ENCODE measurements around the gene EXOSC7.

The EXOSC7 gene

DNA sequence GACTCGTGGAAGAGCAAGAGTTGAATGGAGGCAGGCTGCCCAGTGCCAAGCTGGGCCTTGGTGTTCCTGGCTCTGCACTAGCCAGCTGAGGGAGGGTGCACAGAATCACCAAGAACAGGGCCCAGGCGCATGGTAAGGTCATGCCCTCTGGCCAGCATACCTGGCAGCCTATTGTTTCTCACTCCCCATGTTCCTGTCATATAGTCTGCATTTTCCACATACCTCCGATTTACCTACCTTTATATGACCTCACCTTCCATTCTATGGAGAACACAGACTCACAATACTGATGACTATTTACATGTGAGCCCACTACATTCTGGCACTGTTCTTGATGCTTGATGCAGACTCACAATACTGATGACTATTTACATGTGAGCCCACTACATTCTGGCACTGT, 55.5 kb downstream of the EXOSC7 start:
- TF ChIP-seq, protein P1, sequence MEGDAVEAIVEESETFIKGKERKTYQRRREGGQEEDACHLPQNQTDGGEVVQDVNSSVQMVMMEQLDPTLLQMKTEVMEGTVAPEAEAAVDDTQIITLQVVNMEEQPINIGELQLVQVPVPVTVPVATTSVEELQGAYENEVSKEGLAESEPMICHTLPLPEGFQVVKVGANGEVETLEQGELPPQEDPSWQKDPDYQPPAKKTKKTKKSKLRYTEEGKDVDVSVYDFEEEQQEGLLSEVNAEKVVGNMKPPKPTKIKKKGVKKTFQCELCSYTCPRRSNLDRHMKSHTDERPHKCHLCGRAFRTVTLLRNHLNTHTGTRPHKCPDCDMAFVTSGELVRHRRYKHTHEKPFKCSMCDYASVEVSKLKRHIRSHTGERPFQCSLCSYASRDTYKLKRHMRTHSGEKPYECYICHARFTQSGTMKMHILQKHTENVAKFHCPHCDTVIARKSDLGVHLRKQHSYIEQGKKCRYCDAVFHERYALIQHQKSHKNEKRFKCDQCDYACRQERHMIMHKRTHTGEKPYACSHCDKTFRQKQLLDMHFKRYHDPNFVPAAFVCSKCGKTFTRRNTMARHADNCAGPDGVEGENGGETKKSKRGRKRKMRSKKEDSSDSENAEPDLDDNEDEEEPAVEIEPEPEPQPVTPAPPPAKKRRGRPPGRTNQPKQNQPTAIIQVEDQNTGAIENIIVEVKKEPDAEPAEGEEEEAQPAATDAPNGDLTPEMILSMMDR (IDR thresholded peaks at IDR 0.05; ENCODE audit: low read depth, low read length): no peak
- Histone ChIP-seq H3K4me3 (ENCODE audit: low read depth, low read length) (no peak overlapping the region), H3K36me3 (no peaks in the 10 kb centered on the region), H3K4me1 (no peaks in the 10 kb centered on the region), H3K9me3 (no peaks in the 10 kb centered on the region), H3K27me3 (no peaks in the 10 kb centered on the region)
- no peak for DNase-seq

DNA sequence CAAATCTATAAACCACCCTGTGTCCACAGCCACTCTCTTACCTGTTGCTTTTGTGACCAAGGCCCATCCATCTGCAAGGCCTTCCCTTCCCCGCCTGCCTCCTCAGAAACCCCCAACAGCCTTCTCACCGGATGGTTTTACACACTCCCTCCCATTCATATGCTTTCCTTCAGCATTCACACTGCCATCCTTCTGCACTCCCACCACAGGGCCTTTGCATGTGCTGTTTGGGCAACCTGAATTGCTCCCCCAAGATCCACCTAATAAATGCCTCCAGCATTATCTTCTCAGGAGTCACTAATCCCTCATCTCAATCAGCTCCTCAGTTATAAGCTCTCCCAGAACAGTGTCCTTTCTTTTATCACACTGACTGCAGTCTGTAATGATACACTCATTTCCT, 56.1 kb downstream of the EXOSC7 start:
- H3K27me3 ChIP-seq: no peaks in the 10 kb centered on the region
- DNase-seq: no peak
- H3K4me3 ChIP-seq (ENCODE audit: low read depth, low read length): no peak overlapping the region
- H3K9me3 ChIP-seq: no peaks in the 10 kb centered on the region
- H3K36me3 ChIP-seq: no peaks in the 10 kb centered on the region
- no peaks in the 10 kb centered on the region for H3K4me1 ChIP-seq
- TF ChIP-seq, protein P1 (IDR thresholded peaks at IDR 0.05; ENCODE audit: low read depth, low read length): no peak

DNA sequence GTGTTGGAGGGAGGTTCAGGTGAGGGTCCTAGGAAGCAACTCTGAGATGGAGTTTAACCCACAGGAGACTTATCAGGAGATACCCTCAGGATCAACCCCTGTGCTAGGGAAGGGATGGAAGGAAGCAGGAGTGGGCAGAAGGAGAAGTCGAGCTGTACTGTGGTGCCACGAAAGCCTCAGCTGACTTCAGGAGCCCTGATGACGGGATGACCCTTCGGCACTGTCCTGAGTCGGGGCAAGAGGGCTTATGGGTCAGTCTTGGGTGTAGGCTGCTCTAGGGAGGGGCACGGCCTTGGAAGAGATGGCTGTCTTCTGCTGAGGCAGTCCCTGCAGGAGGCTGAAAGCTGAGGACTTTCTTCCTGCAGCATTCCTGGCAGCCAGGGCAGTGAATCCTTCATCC, 57.7 kb downstream of the EXOSC7 start:
- Histone ChIP-seq H3K27me3 (no peaks in the 10 kb centered on the region), H3K36me3 (no peaks in the 10 kb centered on the region), H3K4me3 (ENCODE audit: low read depth, low read length) (no peak overlapping the region), H3K4me1 (no peaks in the 10 kb centered on the region), H3K9me3 (no peaks in the 10 kb centered on the region)
- no peak for DNase-seq
- TF ChIP-seq, protein P1 (IDR thresholded peaks at IDR 0.05; ENCODE audit: low read depth, low read length): no peak

DNA sequence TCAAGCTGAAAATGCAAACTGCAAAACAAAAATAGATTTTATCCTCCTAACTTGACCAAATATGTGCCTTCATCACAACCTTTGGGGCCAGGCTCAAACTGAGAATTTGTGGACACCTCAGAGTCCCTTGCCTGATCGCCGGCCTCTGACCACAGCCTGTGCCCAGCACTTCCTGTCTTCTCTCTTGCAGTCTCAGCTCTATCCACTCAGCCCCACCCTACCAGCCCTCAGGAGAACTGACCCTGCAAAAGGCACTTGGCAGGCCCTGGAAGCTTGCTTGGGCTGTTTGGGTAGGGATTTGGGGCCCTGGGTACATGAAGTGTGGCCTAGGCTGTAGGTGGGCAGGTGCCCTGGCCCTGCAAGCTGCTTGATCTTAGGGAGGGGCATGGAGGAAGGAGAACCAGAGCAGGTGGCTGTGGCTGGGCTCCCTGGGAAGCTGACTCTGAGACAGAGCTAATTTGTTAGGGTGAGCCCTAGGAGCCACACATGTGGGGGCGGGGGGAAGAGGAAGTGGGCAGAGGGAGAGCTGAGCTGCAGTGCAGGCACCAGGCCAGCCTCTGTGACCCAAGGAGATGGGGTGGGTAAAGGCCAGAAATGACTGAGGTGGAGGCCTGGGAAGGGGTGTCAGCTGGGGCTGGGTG, 58.7 kb downstream of the EXOSC7 start:
- TF ChIP-seq, protein P1 (IDR thresholded peaks at IDR 0.05; ENCODE audit: low read depth, low read length): no peak
- H3K4me1 ChIP-seq: no peaks in the 10 kb centered on the region
- H3K36me3 ChIP-seq: no peaks in the 10 kb centered on the region
- H3K4me3 ChIP-seq (ENCODE audit: low read depth, low read length): no peak overlapping the region
- no peaks in the 10 kb centered on the region for H3K9me3 ChIP-seq
- DNase-seq: no peak
- H3K27me3 ChIP-seq: no peaks in the 10 kb centered on the region

DNA sequence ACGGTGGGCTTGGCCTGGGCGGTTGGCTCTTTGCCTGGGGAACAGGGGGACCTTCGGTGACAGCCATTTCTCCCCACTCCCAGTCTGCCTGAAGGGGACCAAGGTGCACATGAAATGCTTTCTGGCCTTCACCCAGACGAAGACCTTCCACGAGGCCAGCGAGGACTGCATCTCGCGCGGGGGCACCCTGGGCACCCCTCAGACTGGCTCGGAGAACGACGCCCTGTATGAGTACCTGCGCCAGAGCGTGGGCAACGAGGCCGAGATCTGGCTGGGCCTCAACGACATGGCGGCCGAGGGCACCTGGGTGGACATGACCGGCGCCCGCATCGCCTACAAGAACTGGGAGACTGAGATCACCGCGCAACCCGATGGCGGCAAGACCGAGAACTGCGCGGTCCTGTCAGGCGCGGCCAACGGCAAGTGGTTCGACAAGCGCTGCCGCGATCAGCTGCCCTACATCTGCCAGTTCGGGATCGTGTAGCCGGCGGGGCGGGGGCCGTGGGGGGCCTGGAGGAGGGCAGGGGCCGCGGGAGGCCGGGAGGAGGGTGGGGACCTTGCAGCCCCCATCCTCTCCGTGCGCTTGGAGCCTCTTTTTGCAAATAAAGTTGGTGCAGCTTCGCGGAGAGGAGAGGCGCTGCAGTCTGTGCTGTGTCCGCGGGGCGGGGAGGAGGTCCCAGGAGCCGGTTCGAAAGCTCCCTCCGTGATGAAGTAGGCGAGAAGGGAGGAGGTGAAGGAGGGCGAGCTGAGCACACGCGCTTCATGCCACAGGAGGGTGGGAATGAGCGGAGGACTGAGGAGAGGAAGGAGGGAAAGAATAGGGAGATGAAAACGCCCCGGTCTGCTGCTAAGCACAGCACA, 59.6 kb downstream of the EXOSC7 start:
- Histone ChIP-seq H3K4me3 (ENCODE audit: low read depth, low read length) (peak overlapping the region; percentile 19; the same call in 1 of the 2 replicates), H3K27me3 (no peaks in the 10 kb centered on the region), H3K9me3 (no peaks in the 10 kb centered on the region)

More for the DNA sequence above, 59.6 kb downstream of the EXOSC7 start:
- Histone ChIP-seq H3K36me3 (no peaks in the 10 kb centered on the region), H3K4me1 (no peaks in the 10 kb centered on the region)
- TF ChIP-seq, protein P1 (IDR thresholded peaks at IDR 0.05; ENCODE audit: low read depth, low read length): no peak
- DNase-seq: peak; percentile 22
